Prostate gland (tissue), 2 donors: ENCODE measurements around the gene ZNF785. TPM values are rescaled to one million over a fixed set of nuclear protein-coding genes. Genes with fewer than 3 reads are reported as not detected.

Experiments
- DNase-seq: peaks from one replicate; pipeline ENCODE4 v3.0.0-alpha.2; 2019; ENCODE audit warnings: low spot score
- H3K27ac ChIP-seq, 2 donors: fragments of 200-600 bp; sonication (generic); 2 replicates each; pipeline ENCODE4 v1.5.1; 2017 to 2019
- H3K27me3 ChIP-seq: fragments of 200-600 bp; sonication (generic); replicated peaks from 2 replicates; pipeline ENCODE4 v1.5.1; 2019; ENCODE audit not compliant: insufficient read depth
- H3K36me3 ChIP-seq, 2 donors: fragments of 200-600 bp; sonication (generic); 1 replicate in 1 of 2; 2 replicates in 1 of 2; pipeline versions ENCODE4 v1.5.1 to v1.8.1; 2017 to 2019
- H3K4me1 ChIP-seq: fragments of 200-600 bp; sonication (generic); replicated peaks from 2 replicates; pipeline ENCODE4 v1.5.1; 2019
- H3K4me3 ChIP-seq, 2 donors: fragments of 200-600 bp; sonication (generic); 2 replicates each; pipeline ENCODE4 v1.5.1; 2017 to 2019
- H3K9me3 ChIP-seq: fragments of 200-600 bp; sonication (generic); 2 replicates; pipeline ENCODE4 v1.5.1; 2017
- CTCF ChIP-seq, 4 experiments: fragments of 200-600 bp in 2 of 4; fragments of 450-650 bp in 2 of 4; sonication (generic) in 2 of 4; IDR thresholded peaks; 1 replicate in 3 of 4; 2 replicates in 1 of 4; pipeline ENCODE4 v1.5.1; 2016 to 2019; ENCODE audit warnings: antibody characterized with exemption in 4 of 4, mild to moderate bottlenecking in 2 of 4, moderate library complexity in 2 of 4
- POLR2A ChIP-seq: fragments of 450-650 bp; IDR thresholded peaks from one replicate; pipeline ENCODE4 v1.6.1; 2016; ENCODE audit warnings: antibody characterized with exemption, mild to moderate bottlenecking
- POLR2AphosphoS5 ChIP-seq: sonication (generic); formaldehyde crosslinking; IDR thresholded peaks from one replicate; pipeline ENCODE4 v1.6.1; 2017; ENCODE audit warnings: antibody characterized with exemption
- whole genome bisulfite sequencing: methylation state at CpG from one replicate; pipeline ENCODE4 v1.1.5; 2018; 5-methylcytosine and 5-hydroxymethylcytosine counted together
- intact Hi-C: fragments of 100-400 bp; cut with DNase I; formaldehyde crosslinking; loops from one replicate; pipeline ENCODE4 v1.14.2; 2022
- total RNA-seq, 2 donors: library from RNA; depleted of rRNA; stranded (reverse); fragments of >200 nt; gene quantifications; one replicate each; pipeline ENCODE4 v1.1.0, GENCODE V29; 2016

Gene ZNF785
- total RNA-seq, 2 donors from 2014 or later = 16.9 to 18.9 TPM

- Histone ChIP-seq H3K27me3 (no peaks in the 10 kb centered on the region), H3K4me3 (no peak overlapping the region), H3K36me3 (no peaks in the 10 kb centered on the region), H3K4me1 (no peaks in the 10 kb centered on the region), H3K27ac (no peak overlapping the region), H3K9me3 (no peaks in the 10 kb centered on the region)
- 60% methylated on average over 11 of the region's 11 CpGs for WGBS
- DNase-seq = no peak
- TF ChIP-seq CTCF (IDR thresholded peaks at IDR 0.05) (no peak), POLR2AphosphoS5 (no peak), POLR2A (no peak)
- intact Hi-C loops = no loop called here
Measured at GRCh38 chr16:30623536-30624283, 38.2 kb upstream of the ZNF785 start.

GRCh38 chr16:30622455-30623032 lies 37.0 kb upstream of the ZNF785 start:
- Histone ChIP-seq H3K27me3 (no peaks in the 10 kb centered on the region), H3K4me1 (no peaks in the 10 kb centered on the region), H3K4me3 (no peak overlapping the region), H3K9me3 (no peaks in the 10 kb centered on the region), H3K27ac (no peak overlapping the region), H3K36me3 (no peaks in the 10 kb centered on the region)
- 31% methylated on average over 10 of the region's 10 CpGs for WGBS
- intact Hi-C loops = no loop called here
- no peak for TF ChIP-seq POLR2AphosphoS5
- TF ChIP-seq POLR2A = no peak
- TF ChIP-seq CTCF (IDR thresholded peaks at IDR 0.05) = no peak
- DNase-seq = no peak

GRCh38 chr16:30621765-30622164 lies 36.3 kb upstream of the ZNF785 start:
- Histone ChIP-seq H3K27me3 (no peaks in the 10 kb centered on the region), H3K4me3 (no peak overlapping the region), H3K36me3 (no peaks in the 10 kb centered on the region), H3K9me3 (no peaks in the 10 kb centered on the region), H3K27ac (no peak overlapping the region), H3K4me1 (no peaks in the 10 kb centered on the region)
- WGBS = 83% methylated on average over 5 of the region's 5 CpGs
- intact Hi-C loops = no loop called here
- no peak for DNase-seq
- TF ChIP-seq POLR2A = no peak
- TF ChIP-seq CTCF (IDR thresholded peaks at IDR 0.05) = no peak
- TF ChIP-seq POLR2AphosphoS5 = no peak

- TF ChIP-seq POLR2A = no peak
- TF ChIP-seq CTCF (IDR thresholded peaks at IDR 0.05) = no peak
- no peak for TF ChIP-seq POLR2AphosphoS5
- H3K9me3 ChIP-seq = no peaks in the 10 kb centered on the region
- H3K4me3 ChIP-seq = no peak overlapping the region
- DNase-seq = no peak
- H3K4me1 ChIP-seq = no peaks in the 10 kb centered on the region
- WGBS = 52% methylated on average over 3 of the region's 3 CpGs
- H3K27me3 ChIP-seq = no peaks in the 10 kb centered on the region
- H3K27ac ChIP-seq = no peak overlapping the region
- intact Hi-C loops = no loop called here
- no peaks in the 10 kb centered on the region for H3K36me3 ChIP-seq
Measured at GRCh38 chr16:30620169-30620568, 34.7 kb upstream of the ZNF785 start.

- intact Hi-C loops = no loop called here
Measured at GRCh38 chr16:30619638-30620037, 34.1 kb upstream of the ZNF785 start.

More at GRCh38 chr16:30619638-30620037, 34.1 kb upstream of the ZNF785 start:
- H3K27me3 ChIP-seq = no peaks in the 10 kb centered on the region
- H3K36me3 ChIP-seq = no peaks in the 10 kb centered on the region
- WGBS = 48% methylated on average over 5 of the region's 5 CpGs
- no peak for DNase-seq
- no peak overlapping the region for H3K4me3 ChIP-seq
- TF ChIP-seq POLR2AphosphoS5 (no peak), CTCF (IDR thresholded peaks at IDR 0.05) (no peak), POLR2A (no peak)
- H3K27ac ChIP-seq = no peak overlapping the region
- H3K9me3 ChIP-seq = no peaks in the 10 kb centered on the region
- no peaks in the 10 kb centered on the region for H3K4me1 ChIP-seq
